DND-41 (cell line): ENCODE data around the gene WFIKKN1.

ENCODE experiments used
- ATAC-seq: fragments of 200-7000 bp; cut with Tn5 transposase; 3 replicates; pipeline ENCODE4 v1.9.1; 2021; ENCODE audit warnings: low read depth; ENCODE audit not compliant: insufficient read depth
- DNase-seq: peaks from one replicate; pipeline ENCODE4 v3.0.0-alpha.2; 2020
- H2AFZ ChIP-seq: 2 replicates; pipeline ENCODE4 v1.6.0; 2012; ENCODE audit warnings: low read depth, low read length
- H3K27ac ChIP-seq: 2 replicates; pipeline ENCODE4 v1.5.1; 2012; ENCODE audit warnings: low read length, inconsistent platforms
- H3K27me3 ChIP-seq: fragments of 200-600 bp; sonication (generic); 2 replicates; pipeline ENCODE4 v1.6.0; 2012; ENCODE audit warnings: low read length, mild to moderate bottlenecking, inconsistent platforms; ENCODE audit not compliant: insufficient read depth, poor library complexity
- H3K36me3 ChIP-seq: 2 replicates; pipeline ENCODE4 v1.5.1; 2012; ENCODE audit warnings: low read length, inconsistent platforms; ENCODE audit not compliant: insufficient read depth
- H3K4me1 ChIP-seq: 2 replicates; pipeline ENCODE4 v1.5.1; 2012; ENCODE audit warnings: mild to moderate bottlenecking, low read length; ENCODE audit not compliant: insufficient read depth
- H3K4me2 ChIP-seq: 2 replicates; pipeline ENCODE4 v1.6.0; 2012; ENCODE audit warnings: mild to moderate bottlenecking, moderate library complexity, low read length, inconsistent platforms; ENCODE audit not compliant: insufficient read depth
- H3K4me3 ChIP-seq, 2 experiments: fragments of 200-600 bp in 1 of 2; shearing (Covaris generic) in 1 of 2; 2 replicates each; pipeline ENCODE4 v1.5.1; 2012 to 2016; ENCODE audit warnings: inconsistent platforms in 2 of 2, low read length in 2 of 2, mild to moderate bottlenecking in 2 of 2, low read depth in 1 of 2, moderate library complexity in 1 of 2
- H3K79me2 ChIP-seq: 2 replicates; pipeline ENCODE4 v1.6.0; 2012; ENCODE audit warnings: low read length, inconsistent platforms; ENCODE audit not compliant: insufficient read depth
- H3K9ac ChIP-seq: 2 replicates; pipeline ENCODE4 v1.6.0; 2012; ENCODE audit warnings: low read depth, mild to moderate bottlenecking, inconsistent platforms, low read length, moderate library complexity
- H3K9me3 ChIP-seq: 2 replicates; pipeline ENCODE4 v1.5.1; 2012; ENCODE audit warnings: low read length, moderate library complexity, mild to moderate bottlenecking, inconsistent platforms; ENCODE audit not compliant: insufficient read depth, severe bottlenecking
- H4K20me1 ChIP-seq: 2 replicates; pipeline ENCODE4 v1.6.0; 2012; ENCODE audit warnings: low read length; ENCODE audit not compliant: insufficient read depth
- EZH2 ChIP-seq: IDR thresholded peaks from 3 replicates; pipeline ENCODE4 v1.6.1; 2012; ENCODE audit warnings: borderline replicate concordance, low read depth, mild to moderate bottlenecking, moderate library complexity, low read length, inconsistent platforms; ENCODE audit not compliant: severe bottlenecking
- TF ChIP-seq, protein P1 (sequence below): IDR thresholded peaks from 2 replicates; pipeline ENCODE4 v1.5.1; 2012; ENCODE audit warnings: borderline replicate concordance, low read length, moderate library complexity, mild to moderate bottlenecking; ENCODE audit not compliant: poor library complexity, severe bottlenecking; ENCODE audit errors: extremely low read depth

Gene WFIKKN1

DNA sequence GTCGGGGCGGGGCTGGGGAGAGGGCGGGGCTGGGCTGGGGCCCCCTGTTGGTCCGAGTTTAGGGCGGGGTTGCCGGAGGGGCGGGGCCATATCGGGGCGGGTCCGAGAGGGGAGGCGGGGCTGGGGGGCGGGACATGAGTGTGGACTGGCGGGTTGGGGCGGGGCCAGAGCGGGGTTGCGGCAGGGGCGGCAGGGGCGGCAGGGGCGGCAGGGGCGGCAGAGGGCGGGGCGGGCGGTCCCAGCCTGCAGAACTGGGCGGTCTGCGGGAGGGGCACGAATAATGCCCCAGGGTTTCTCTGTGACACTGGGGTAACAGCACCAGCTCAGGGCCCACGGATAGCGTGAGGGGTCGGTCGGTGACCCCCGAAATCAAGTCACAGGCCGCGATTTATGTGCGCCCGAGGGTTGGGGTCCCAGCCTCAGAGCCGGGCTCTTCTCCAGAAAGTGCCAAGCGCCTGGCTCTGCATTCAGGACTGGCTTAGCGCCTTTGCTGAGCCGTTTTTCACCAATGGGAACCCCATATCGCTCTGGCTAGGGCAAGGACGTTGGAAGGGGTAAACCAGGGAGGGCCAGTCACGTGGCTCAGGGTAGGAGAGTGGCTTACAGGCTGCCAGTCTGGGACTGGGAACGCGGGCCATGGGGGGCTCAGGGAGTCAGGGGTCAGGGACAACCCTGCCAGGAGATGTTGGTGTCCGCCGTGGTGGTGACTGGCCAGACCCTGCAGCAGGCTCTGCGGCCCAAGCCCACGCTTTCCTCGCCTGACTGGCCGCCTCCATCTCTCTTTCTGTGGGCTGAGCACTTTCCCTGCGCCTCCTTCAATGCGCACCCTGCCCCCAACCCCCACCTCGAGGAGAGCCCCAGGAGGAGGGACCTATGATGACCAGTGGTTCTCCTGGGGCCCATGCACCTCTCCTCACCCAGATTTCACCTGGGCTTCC is 6.6 kb downstream of the WFIKKN1 start:
- Histone ChIP-seq H2AFZ (peak overlapping the region; percentile 89), H3K4me1 (peaks cover 38% of the 10 kb centered on the region), H3K4me3 (peak overlapping the region; percentile 80 to 84; a peak in 3 of 4 replicates), H3K27ac (peak overlapping the region; percentile 91), H3K9me3 (no peaks in the 10 kb centered on the region), H3K27me3 (no peaks in the 10 kb centered on the region), H3K79me2 (peaks cover 23% of the 10 kb centered on the region), H3K9ac (peak overlapping the region; percentile 92), H3K36me3 (peaks cover 17% of the 10 kb centered on the region), H4K20me1 (peaks cover 22% of the 10 kb centered on the region), H3K4me2 (peak overlapping the region; percentile 92)
- ATAC-seq (no peak), DNase-seq (no peak)
- no peak for TF ChIP-seq EZH2
- TF ChIP-seq, protein P1, sequence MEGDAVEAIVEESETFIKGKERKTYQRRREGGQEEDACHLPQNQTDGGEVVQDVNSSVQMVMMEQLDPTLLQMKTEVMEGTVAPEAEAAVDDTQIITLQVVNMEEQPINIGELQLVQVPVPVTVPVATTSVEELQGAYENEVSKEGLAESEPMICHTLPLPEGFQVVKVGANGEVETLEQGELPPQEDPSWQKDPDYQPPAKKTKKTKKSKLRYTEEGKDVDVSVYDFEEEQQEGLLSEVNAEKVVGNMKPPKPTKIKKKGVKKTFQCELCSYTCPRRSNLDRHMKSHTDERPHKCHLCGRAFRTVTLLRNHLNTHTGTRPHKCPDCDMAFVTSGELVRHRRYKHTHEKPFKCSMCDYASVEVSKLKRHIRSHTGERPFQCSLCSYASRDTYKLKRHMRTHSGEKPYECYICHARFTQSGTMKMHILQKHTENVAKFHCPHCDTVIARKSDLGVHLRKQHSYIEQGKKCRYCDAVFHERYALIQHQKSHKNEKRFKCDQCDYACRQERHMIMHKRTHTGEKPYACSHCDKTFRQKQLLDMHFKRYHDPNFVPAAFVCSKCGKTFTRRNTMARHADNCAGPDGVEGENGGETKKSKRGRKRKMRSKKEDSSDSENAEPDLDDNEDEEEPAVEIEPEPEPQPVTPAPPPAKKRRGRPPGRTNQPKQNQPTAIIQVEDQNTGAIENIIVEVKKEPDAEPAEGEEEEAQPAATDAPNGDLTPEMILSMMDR, result no peak

DNA sequence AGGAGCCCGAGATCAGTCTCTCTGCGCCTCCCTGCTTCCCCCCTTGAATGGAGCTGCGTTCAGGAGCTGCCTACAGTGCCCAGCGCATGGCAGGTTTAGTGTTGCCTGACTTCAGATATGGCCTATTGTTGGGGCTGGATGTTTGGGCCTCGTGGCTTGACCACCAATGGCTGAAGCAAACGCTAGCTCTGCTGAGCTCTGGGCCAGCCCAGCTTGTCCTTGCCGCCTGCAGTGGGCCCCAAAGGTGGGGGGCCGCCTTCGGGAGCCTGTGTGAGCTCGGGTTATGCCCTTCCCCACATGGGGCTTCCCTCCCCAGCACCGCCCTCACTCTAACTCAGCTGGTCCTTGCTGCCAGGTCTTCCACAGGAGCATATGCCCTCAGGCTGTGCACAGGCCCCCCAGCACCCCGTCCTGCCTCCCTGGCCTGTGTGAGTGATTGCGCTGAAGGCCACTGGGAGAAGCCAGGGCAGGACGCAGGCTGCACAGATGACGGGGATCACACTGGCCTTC is 7.3 kb downstream of the WFIKKN1 start:
- TF ChIP-seq, protein P1, result no peak
- TF ChIP-seq EZH2, result no peak
- no peak overlapping the region for H3K27ac ChIP-seq
- no peak overlapping the region for H3K4me3 ChIP-seq
- H3K4me1 ChIP-seq, result peaks cover 45% of the 10 kb centered on the region
- no peak overlapping the region for H2AFZ ChIP-seq
- H3K9ac ChIP-seq, result no peak overlapping the region
- H4K20me1 ChIP-seq, result peaks cover 22% of the 10 kb centered on the region
- ATAC-seq (no peak), DNase-seq (no peak)
- peak overlapping the region; percentile 60; the same call in 1 of the 2 replicates for H3K4me2 ChIP-seq
- H3K9me3 ChIP-seq, result no peaks in the 10 kb centered on the region
- peaks cover 17% of the 10 kb centered on the region for H3K36me3 ChIP-seq
- H3K79me2 ChIP-seq, result peaks cover 24% of the 10 kb centered on the region
- no peaks in the 10 kb centered on the region for H3K27me3 ChIP-seq

DNA sequence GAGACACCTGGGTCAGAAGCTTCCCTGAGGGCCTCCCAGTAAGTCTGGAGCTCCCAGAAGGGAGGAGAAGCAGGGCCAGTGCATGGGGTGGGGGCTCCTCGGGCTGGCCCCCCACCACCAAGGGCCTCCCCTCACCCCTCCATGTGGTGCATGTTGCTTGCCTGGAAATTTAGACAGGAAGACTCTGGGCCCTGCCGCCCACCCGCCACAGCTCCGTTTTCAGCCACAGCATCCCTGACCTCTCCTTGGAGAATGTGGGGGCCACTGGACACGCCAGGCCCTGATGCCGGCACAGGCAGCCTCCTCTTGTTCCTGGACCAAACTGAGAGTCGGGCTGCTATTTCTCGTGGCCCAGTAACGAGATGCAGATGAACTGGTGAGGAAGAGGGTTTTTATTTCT is 8.1 kb downstream of the WFIKKN1 start:
- Histone ChIP-seq H3K4me3 (no peak overlapping the region), H3K27me3 (no peaks in the 10 kb centered on the region), H3K79me2 (peaks cover 23% of the 10 kb centered on the region)

More for the DNA sequence above, 8.1 kb downstream of the WFIKKN1 start:
- Histone ChIP-seq H2AFZ (no peak overlapping the region), H3K27ac (no peak overlapping the region), H3K9ac (no peak overlapping the region), H3K4me1 (peaks cover 48% of the 10 kb centered on the region), H3K4me2 (no peak overlapping the region), H3K36me3 (peaks cover 10% of the 10 kb centered on the region), H4K20me1 (peaks cover 16% of the 10 kb centered on the region), H3K9me3 (no peaks in the 10 kb centered on the region)
- TF ChIP-seq, protein P1, result no peak
- TF ChIP-seq EZH2, result no peak
- ATAC-seq (no peak), DNase-seq (no peak)
